Mononuclear cell (primary cell): Measurements from ENCODE around the gene SIGLEC8. TPM values are rescaled to one million over a fixed set of nuclear protein-coding genes. Genes with fewer than 3 reads are reported as not detected.
"Not testable (repeated sequence)": the region's sequence is repeated elsewhere in the genome, so short reads cannot be mapped to it uniquely, and the experiment has no call there.

Experiments used
- H3K27me3 ChIP-seq: 2 replicates; pipeline ENCODE4 v1.6.0; 2011; ENCODE audit warnings: low read length, control low read depth; ENCODE audit not compliant: insufficient read depth
- H3K4me1 ChIP-seq: 2 replicates; pipeline ENCODE4 v1.5.1; 2011; ENCODE audit warnings: mild to moderate bottlenecking, low read length, control low read depth; ENCODE audit not compliant: insufficient read depth
- H3K4me3 ChIP-seq: 2 replicates; pipeline ENCODE4 v1.5.1; 2011; ENCODE audit warnings: mild to moderate bottlenecking, low read length, moderate library complexity
- H3K9me3 ChIP-seq: 2 replicates; pipeline ENCODE4 v1.5.1; 2011; ENCODE audit warnings: low read depth, mild to moderate bottlenecking, control low read depth, low read length
- total RNA-seq: library from RNA; depleted of rRNA; stranded (reverse); fragments of >200 nt; gene quantifications from one replicate; pipeline ENCODE4 v1.2.3, GENCODE V29; 2012

SIGLEC8 gene
- total RNA-seq, 1 donor, result not detected

DNA sequence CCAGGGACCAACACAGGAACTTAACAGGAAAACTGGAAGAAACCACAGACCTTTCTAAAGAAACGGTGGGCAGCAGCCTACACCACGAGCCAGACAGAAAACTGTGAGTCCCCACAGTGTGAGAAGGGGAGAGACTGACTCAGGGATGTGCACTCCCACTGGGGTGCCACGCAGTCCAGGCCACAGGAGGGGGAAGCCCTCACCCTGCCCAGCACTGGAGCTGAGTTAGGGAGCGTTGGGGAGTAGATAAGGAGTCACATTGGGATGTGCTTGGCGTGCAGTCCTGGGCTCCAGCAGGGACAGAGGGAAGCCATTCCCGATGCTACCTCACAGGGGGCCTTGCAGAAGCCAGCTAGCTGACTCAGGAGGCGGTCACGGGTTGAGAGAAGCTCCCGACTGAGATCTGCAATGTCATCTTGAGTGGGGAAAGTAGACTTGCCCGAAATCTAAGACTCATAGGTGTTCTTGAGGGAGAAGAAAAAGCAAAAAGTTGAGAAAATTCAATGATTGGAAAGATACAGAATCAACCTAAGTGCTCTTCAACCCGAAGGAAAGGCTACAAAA, 17.3 kb downstream of the SIGLEC8 start:
- no peak overlapping the region for H3K4me3 ChIP-seq
- peaks cover 27% of the 10 kb centered on the region for H3K4me1 ChIP-seq
- no peaks in the 10 kb centered on the region for H3K9me3 ChIP-seq
- peaks cover 6% of the 10 kb centered on the region for H3K27me3 ChIP-seq

DNA sequence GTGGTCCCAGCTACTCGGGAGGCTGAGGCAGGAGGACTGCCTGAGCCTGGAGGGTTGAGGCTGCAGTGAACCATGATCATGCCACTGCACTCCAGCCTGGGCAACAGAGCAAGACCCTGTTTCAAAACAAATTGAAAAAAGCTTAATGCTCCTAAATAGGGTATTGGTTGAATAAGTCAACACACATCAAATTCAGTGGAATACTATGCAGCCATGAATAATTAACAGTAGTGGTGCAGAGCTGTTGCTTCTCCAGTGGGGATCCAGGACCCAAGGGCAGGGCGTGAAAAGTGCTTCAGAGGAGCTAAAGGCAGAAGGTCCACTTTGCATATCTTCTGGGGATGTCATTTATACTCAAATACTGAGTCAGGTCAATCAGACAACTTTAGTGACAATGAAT, 18.2 kb downstream of the SIGLEC8 start:
- Histone ChIP-seq H3K9me3 (no peaks in the 10 kb centered on the region), H3K4me3 (no peak overlapping the region), H3K4me1 (peaks cover 30% of the 10 kb centered on the region), H3K27me3 (peaks cover 6% of the 10 kb centered on the region)

- Histone ChIP-seq H3K9me3 (no peaks in the 10 kb centered on the region), H3K27me3 (peaks cover 6% of the 10 kb centered on the region), H3K4me1 (peaks cover 40% of the 10 kb centered on the region), H3K4me3 (no peak overlapping the region)
Observed at GRCh38 chr19:51439021-51439465, 19.2 kb downstream of the SIGLEC8 start.

DNA sequence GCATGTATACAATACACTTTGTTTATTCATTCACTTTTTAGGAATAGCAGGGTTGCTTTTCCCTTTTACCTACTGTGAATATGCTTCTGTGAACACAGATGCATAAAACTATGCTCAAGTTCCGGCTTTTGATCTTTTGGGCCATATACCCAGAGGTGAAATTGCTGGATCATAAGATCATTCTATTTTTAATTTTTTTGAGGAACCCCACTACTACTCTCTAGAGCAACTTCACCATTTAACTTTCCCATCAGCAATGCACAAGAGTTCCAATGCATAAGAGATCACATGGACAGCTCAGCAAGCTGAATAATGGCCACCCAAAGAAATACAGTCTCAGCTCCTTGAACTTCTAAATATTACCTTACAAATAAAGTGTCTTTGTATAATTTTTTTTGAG, 23.8 kb downstream of the SIGLEC8 start:
- no peaks in the 10 kb centered on the region for H3K9me3 ChIP-seq
- H3K4me1 ChIP-seq, result peaks cover 61% of the 10 kb centered on the region
- H3K4me3 ChIP-seq, result no peak overlapping the region
- no peaks in the 10 kb centered on the region for H3K27me3 ChIP-seq

DNA sequence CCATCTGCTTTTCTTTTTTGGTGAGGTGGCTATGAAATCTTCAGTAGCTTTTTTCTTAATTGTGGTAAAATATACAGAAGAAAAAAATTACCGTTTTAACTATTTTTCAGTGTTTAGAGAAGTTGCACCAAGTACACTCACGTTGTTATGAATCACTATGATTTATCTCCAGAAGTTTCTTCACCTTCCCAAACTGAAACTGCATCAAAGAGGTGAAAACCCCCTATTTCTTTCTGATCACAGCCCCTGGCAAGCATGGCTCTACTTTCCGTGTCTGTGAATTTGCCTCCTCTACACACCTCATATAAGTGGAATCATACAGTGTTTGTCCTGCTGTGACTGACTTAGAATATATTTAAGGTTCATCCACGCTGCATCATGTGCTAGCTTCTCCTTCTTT, 25.2 kb downstream of the SIGLEC8 start:
- Histone ChIP-seq H3K4me1 (peaks cover 69% of the 10 kb centered on the region), H3K27me3 (no peaks in the 10 kb centered on the region), H3K4me3 (no peak overlapping the region), H3K9me3 (no peaks in the 10 kb centered on the region)

- Histone ChIP-seq H3K4me3 (no peak overlapping the region), H3K4me1 (peaks cover 88% of the 10 kb centered on the region), H3K27me3 (no peaks in the 10 kb centered on the region), H3K9me3 (no peaks in the 10 kb centered on the region)
Observed at GRCh38 chr19:51431124-51431523, 27.1 kb downstream of the SIGLEC8 start.

DNA sequence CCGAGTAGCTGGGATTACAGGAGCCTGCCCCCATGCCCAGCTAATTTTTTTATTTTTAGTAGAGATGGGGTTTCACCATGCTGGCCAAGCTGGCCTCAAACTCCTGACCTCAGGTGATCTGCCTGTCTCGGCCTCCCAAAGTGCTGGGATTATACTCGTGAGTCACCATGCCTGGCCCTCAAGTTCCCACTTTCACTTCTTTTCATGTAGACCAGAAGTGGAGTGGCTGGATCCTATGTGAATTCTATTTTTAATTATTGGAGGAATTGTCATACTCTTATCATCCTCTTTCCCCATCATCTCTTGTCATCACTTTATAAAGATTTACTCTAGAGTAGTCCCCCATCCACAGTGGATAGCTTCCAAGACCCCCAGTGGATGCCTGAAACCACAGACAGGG, 28.0 kb downstream of the SIGLEC8 start:
- H3K9me3 ChIP-seq, result no peaks in the 10 kb centered on the region
- no peak overlapping the region for H3K4me3 ChIP-seq
- H3K27me3 ChIP-seq, result no peaks in the 10 kb centered on the region
- peaks cover 87% of the 10 kb centered on the region for H3K4me1 ChIP-seq

DNA sequence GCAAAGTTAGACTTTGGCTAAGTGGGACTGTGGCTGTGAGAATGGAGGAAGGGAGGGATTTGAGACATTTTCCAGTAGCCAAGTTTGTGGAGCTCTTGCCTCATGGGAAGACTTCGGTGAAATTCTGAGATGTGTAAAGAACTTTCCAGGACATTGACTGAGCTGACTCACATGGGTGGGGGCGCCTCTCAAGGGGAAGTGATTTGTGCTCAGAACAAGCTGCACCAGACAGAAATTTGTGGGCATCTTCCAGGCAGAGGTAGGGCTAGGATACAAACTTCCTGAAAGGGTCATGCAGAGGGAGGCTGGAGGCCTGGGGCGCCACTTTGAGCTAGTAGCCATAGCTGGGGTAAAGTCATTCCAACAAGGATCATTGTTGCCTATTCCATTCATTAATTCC, 31.1 kb downstream of the SIGLEC8 start:
- Histone ChIP-seq H3K4me3 (no peak overlapping the region), H3K27me3 (no peaks in the 10 kb centered on the region), H3K4me1 (peaks cover 59% of the 10 kb centered on the region), H3K9me3 (no peaks in the 10 kb centered on the region)

- Histone ChIP-seq H3K27me3 (no peaks in the 10 kb centered on the region), H3K4me3 (no peak overlapping the region), H3K4me1 (peaks cover 44% of the 10 kb centered on the region), H3K9me3 (no peaks in the 10 kb centered on the region)
Observed at GRCh38 chr19:51422053-51422448, 36.2 kb downstream of the SIGLEC8 start.

- H3K27me3 ChIP-seq, result no peaks in the 10 kb centered on the region
- peaks cover 44% of the 10 kb centered on the region for H3K4me1 ChIP-seq
- no peak overlapping the region for H3K4me3 ChIP-seq
- H3K9me3 ChIP-seq, result no peaks in the 10 kb centered on the region
Observed at GRCh38 chr19:51421229-51422052, 36.8 kb downstream of the SIGLEC8 start.

DNA sequence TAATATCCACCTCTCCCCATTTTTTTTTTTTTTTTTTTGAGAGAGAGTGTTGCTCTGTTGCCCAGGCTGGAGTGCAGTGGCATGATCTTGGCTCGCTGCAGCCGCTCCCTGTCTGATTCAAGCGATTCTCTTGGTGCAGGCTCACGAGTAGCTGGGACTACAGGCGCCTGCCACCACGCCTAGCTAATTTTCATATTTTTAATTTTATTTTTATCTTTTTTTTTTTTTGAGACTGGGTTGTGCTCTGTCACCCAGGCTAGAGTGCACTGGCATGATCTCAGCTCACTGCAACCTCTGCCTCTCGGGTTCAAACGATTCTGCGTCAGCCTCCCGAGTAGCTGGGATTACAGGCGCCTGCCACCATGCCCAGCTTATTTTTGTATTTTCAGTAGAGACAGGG, 37.7 kb downstream of the SIGLEC8 start:
- H3K4me1 ChIP-seq, result peaks cover 48% of the 10 kb centered on the region
- H3K4me3 ChIP-seq, H3K27me3 ChIP-seq, H3K9me3 ChIP-seq: not testable (repeated sequence)

GRCh38 chr19:51418707-51419106, 39.5 kb downstream of the SIGLEC8 start:
- Histone ChIP-seq H3K4me1 (peaks cover 48% of the 10 kb centered on the region), H3K4me3 (no peak overlapping the region), H3K9me3 (no peaks in the 10 kb centered on the region), H3K27me3 (no peaks in the 10 kb centered on the region)

DNA sequence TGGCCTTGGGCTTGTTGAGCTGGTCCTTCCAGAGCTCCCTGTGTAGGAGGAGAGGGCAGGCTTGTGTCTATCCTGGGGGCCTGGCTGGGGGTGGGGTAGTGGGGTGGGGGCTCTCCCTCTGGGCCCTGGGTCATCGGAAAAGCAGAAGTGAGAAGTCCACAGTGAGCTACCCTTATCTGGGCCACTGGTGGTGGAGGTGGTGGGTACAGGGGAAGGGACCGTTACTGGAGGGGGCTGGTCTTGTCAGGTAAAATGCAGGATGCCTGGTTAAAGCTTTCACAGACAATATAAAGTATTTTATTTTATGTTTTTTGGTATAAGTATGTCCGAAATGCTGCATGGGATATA, 40.5 kb downstream of the SIGLEC8 start:
- Histone ChIP-seq H3K4me1 (peaks cover 48% of the 10 kb centered on the region), H3K4me3 (no peak overlapping the region), H3K9me3 (no peaks in the 10 kb centered on the region), H3K27me3 (no peaks in the 10 kb centered on the region)

DNA sequence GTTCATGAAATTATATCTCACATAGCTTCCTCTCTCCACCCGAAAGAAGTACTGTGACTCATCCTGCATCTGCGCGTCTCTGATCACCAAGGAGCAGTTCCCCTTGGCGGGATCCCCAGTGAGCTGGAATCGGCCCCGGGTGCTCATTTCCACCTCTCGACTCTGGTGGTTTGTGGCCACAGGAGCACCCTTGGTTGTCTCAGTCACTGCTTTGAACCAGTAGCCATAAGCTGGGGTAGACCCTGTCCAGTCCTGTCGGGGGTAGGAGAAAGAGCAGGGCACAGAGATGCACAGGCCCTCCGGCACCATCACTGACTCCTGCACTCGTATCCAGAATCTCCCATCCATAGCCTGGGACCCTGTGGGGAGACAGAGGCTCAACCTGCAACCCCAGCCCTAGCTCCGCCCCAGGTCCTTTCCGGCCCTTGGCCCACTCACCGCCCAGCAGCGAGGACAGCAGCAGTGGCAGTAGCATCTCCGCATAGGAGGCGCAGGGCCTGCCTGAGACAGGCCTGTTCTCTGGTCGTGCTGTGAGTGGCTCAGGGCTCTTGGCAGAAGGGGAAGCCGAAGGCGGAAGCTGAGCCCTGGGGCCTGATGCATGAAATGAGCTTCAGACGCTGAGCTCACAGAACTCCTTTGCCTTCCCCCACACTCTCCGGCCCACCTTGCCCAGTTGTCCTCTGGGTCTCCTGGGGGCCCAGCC, 41.0 kb downstream of the SIGLEC8 start, which contains the start of gene SIGLEC10:
TSS of gene SIGLEC10 (minus strand) at position 536 of the 703 bp plus-strand sequence. CDS start at position 475, 61 bp downstream.
- no peaks in the 10 kb centered on the region for H3K9me3 ChIP-seq
- peaks cover 48% of the 10 kb centered on the region for H3K4me1 ChIP-seq
- no peaks in the 10 kb centered on the region for H3K27me3 ChIP-seq
- peak within 1 kb of the TSS; percentile 33 for H3K4me3 ChIP-seq

DNA sequence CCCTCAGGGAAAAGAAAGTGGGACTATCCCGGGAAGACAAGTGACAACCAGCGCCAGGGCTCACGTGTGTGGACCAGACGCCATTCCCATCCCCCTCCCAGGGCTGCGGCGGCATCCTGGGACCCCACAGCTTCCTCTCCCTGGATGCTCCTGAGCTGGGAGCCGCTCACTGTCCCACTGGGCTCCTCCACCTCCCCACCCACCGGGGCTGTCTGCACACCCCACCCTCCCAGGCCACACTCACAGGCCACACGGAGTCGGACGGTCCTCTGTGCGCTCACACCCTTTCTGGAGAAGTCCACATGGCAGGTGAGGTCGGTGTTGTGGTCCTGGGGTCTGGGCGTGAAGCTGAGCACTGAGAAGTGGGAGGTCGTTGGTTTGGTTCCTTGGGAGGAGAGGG, 41.8 kb downstream of the SIGLEC8 start:
- not testable (repeated sequence) for H3K9me3 ChIP-seq, H3K27me3 ChIP-seq, H3K4me3 ChIP-seq
- H3K4me1 ChIP-seq, result peaks cover 42% of the 10 kb centered on the region
